GM10847 (cell line): Measurements from ENCODE around the gene DLX5.

Experiments
- POLR2A ChIP-seq: IDR thresholded peaks from 2 replicates; pipeline ENCODE4 v1.6.1; 2011; ENCODE audit not compliant: insufficient read length; ENCODE audit errors: extremely low read depth

Gene DLX5

DNA sequence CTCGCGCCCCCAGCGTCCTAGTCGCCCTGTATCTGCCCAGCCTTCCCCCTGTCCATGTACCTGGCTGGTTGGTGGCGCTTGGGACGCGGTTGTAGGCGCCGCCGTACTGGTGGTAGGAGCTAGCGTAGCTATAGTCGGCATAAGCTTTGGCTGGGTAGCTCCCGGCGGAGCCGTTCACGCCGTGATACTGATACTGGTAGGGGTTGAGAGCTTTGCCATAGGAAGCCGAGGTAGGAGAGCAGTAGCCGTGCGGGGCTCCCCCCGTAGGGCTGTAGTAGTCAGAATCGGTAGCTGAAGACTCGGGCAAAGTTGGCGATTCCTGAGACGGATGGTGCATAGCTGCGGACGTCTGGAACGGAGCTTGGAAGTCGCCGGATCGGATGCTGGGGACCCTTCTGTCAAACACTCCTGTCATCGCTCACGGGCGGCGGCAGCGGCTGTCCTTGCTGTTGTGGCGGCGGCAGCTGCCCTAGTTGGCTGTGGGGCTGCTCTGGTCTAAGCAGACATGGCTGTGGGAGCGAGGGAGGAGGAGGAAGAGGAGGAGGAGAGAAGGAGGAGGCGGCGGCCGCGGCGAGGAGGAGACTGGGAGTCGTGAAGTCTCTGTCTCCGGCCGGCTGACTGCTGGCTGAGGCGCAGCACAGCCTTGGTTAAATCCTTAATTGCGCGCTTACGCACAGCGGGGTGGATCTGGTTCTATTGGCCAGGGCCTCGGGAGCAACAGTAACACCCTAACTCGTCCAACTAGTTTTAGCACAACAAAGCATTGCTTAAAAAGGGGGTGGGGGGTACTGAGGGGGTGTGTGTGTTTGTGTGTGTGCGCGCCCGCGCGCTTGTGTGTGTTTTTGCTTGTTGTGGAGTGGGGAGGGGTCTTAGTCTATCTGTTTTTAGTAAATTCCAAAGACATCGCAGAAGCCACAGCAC, at the start of gene DLX5:
Gene DLX5 (minus strand): TSS at position 623 of the 921 bp plus-strand sequence. CDS start 208 bp downstream, at position 415.
- TF ChIP-seq POLR2A: no peak

DNA sequence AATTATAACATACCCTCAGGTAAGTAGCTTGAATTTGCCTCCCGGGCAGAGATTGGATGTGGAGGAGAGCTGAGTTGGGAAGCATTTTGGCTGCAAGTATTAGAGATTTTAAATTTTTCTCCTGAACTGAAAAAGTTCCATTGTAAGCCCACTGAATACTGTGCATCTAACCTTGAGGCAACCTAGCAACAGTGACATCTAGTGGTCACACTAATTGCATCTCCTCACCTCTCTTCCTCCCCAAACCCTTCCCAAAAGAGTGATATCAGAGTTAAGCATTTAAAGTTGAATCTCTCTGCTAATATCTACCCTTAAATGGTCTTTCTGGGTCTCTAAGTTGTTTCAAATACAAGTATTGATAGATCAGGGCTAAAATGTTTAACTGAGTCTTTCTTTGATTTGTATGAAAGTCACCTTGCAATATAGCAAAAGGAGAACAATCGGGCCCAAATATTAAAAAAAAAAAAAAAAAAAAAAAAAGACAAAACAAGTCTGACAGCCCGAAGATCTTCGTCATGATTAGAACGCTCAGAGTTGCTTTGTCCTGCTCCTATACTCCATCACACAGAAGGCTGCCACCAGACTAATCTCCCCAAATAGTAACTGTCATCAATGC, 40.4 kb upstream of the DLX5 start:
- no peak for TF ChIP-seq POLR2A

DNA sequence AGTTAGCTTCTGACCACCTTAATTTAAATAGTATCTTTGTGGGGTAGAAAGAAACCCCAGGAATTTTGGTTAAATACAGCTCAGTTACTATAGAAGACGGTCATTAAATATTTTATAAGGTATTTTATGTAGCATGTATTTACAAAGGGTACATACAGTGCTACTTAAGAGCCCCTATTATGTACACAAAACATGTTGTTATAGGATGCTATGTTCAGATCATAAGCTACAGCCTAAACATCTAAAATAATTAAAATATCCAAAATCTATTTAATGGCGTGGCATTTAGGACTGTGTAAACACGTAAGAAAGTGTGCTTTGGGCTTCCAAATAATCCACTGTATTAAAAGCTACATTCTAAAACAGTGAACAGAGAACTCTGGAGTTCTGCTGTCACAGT, 39.4 kb upstream of the DLX5 start:
- no peak for TF ChIP-seq POLR2A

DNA sequence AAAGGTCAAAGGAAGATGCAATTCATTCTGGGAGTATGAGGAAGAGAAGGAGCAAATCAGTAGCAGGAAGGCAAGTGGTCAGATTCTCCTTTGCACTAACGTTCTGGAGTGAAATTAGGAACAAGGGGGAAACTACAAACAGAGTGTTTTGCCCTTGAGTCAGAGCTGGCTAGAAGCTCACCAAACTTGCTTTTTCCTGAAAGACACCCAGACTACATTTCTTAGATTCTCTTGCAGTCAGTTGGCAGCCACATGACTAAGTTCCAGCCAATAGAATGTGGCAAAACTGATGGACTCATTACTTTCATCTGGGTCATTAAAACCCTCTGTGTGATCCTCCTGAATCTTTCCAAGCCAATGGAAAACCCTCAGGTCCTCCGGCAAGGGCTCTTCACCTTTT, 18.6 kb upstream of the DLX5 start:
- no peak for TF ChIP-seq POLR2A

DNA sequence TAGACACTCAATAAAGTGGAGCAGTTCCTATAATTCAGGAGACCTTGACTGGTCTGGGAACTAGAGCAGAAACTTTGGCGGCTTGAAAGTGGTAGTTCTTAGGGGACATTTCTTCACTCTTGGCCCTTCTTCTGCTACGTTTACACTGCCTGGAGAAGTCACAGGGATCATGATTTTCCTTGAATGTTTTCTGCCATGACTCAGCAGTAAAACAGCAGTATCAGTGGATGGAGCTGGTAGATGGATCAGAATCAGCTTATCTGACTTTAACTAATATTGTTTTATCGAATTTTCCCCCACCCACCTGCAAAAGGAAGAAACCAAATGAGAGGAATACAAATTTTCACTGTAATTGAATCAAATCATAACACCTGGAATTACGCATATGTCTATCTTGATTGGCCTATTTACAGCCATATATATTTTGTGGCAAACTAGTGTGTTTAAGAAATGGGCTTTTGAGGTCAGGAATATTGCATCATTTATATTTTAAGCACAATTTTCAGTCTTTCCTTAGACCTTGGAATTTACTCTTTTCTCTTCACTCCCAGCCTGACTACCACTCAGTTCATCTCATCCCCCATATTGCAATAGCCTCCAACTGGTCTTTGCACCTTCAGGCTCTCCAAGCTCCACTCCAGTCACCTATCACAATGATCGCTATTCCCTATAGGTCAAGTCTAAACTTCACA, 14.9 kb upstream of the DLX5 start:
- TF ChIP-seq POLR2A: no peak

DNA sequence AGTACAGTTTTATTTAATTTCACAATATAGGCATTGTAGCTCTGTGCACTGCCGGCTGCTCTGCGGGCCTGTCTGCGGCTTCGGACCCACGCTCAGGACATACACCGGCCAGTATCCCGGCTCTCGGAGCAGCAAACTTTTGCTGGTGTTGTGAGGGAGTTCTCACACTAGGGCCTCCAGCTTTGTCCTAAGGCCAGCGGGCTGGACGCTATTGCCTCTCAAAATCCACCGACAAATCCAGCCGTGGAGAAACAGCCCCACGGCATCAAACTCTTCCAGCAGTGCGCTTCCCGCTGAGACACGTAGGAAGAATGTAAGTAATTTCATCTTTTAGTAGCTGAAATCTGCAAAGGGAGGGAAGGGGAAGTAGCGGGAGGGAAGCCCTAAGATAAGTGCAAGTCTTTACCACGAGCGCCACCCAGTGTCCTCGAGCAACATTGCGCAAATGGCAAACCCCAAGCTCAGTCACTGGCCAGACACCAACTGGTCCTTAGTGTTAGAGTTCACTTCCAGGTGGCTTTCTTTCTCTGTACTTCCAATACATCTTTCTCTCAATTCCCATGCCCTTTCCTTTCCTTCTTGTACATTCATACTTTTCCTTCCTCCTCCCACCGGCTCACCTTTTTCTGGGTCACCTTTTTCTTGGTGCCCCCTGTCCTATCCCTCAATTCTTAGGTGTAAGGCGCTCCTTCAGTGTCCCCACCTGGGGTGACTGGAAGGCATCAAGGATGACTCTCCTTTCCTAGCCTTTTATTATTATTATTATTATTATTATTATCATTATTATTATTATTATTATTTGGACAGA, 3.0 kb upstream of the DLX5 start:
- no peak for TF ChIP-seq POLR2A

DNA sequence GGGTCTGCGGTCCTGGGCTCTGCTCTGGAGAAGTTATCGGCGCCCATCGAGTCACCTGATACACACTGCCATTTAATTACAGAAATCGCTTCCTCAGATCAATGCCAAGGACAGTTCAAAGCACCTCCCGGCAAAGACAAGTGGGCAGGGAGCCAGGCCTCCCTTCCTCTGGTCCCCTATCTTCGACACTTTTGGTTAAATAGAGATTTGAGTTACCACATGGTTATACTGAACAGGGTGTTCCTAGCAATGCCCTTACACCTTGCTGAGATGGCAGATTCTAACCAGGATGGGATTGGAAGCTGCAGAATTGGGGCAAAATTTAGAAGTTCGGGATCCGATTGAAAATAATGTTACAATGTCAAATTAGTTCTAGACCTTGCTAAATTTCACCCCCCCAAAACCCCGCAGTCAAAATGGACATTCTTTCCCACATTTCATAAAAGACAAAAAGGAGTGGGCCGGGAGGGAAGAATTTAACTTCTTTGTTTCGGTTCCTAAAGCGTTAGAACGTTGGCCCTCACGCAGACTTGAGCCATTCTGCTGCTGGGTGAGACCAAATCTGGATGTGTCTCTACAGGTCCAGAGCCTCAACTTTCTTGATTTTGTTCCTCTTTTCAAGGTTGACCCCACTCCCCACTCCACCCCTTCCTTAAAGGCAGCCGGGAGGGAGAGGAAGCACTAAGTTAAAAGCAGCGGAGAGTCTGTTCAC, 2.2 kb upstream of the DLX5 start:
- TF ChIP-seq POLR2A: no peak

DNA sequence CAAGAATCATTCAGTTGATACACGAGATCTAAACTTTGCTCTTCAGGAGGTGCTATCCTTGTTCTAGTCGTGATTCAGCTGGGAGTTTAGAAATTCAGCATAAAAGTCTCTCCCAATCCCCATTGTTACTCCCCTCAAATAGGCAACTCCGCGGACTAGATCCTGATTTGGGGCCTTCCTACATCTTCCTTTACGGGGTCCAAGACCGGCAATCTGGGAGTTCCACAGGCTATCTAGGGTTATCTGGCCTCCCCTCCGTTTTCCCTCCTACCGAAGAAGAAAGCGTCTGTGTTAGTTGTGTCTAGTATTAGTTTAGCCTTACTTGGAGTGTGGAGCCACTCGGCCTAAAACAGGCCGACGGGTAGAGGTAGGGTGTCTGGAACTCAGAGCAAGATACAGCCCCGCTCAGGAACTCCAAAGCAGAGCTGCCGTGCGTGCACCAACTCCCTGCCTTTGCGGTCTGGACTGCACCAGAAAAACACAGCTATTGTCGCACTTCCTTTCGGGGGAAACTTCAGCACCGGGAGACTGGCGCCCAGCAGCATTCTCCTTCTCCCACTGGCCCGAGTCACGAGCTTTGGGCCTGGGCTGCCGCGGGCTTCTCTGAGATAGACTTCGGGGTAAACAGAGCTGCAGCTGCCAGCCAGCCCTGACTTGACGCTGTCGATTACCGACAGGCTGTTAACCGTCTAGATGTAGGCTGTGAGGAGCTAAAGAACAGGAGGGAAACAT, 1.5 kb upstream of the DLX5 start:
- no peak for TF ChIP-seq POLR2A

DNA sequence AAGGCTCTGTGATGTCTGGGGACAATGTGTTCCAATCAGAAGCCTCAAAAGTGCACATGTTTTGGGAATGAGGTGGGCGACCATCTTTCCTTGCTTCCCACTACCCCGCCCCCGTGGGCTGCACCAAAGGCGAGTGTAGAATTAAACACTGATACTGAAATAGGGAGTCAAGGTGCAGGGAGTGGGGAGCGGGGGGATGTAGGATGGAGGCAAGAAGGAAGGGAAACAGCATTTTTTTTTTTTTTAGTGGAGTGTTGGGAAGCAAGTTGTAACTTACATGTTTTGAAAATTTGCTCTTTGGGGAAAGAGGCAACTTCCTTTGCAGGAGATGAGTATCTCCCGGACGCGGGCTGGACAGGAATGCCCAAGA, 484 bp upstream of the DLX5 start:
- TF ChIP-seq POLR2A: no peak

DNA sequence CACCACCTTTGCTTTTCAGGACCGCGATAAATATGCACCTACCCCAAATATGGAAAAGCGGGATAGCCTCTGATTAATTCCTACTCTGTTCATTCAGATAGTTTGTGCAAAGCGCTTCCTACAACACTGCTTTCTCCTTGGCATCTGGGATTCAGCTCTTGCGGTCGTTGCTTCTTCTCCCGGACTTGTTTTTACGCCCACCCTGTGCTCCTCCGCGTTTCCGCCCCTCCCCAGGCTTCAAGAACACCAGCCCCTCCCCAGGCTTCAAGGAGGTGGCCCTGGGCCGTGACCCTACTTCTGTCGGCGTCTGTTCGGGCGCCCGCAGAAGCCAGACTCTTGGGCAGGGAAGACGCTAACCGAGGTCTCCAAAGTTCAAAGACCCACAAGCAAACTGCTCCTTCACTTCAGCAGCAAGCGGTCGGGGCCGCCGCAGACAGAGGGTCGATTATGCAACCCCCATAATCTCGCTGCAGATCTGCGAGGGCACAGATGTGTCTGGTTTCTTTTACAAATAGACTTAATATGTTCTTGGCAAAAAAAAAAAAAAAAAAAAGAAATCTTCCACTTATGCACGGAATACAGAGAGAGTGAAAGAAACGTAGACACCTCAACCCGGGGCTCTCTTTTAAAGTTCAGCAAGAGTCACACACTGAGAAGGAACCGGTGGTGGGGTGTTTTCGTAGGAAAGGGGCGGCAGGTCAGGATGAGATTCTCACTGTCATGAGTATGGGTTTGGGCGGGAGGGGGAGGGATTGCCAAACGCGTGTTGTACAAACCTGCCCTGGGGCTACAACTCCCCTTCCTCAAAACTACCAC, 1.9 kb downstream of the DLX5 start:
- no peak for TF ChIP-seq POLR2A

DNA sequence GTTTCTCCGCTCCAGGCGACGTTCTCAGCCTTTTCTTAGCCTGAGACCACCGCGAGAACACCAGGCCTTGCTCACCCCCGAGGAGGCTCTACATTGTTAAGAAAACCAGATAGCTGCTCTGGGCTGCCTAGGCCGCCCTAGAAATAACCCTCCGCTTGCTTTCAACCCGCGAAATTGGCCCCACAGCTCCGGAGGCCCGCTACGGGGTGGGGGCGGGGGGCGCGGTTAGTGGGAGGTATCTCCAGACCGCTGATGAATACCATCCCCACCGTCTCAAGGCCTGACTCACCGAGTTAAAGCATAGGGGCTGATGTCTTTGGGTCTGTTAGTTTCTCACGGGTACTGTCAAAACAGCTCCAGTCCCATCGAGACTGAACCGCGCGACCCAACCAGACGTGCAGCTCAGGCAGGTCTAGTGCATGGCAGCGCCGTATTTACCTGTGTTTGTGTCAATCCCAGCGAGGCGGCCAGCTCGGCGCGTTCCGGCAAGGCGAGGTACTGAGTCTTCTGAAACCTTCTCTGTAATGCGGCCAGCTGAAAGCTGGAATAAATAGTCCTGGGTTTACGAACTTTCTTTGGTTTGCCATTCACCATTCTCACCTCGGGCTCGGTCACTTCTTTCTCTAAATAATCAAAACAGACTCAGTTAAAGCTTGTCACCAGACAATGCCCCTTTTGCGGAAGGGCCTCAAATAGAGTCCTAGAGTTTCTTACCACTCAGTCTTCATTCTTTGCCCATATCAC, 2.7 kb downstream of the DLX5 start:
- TF ChIP-seq POLR2A: no peak

DNA sequence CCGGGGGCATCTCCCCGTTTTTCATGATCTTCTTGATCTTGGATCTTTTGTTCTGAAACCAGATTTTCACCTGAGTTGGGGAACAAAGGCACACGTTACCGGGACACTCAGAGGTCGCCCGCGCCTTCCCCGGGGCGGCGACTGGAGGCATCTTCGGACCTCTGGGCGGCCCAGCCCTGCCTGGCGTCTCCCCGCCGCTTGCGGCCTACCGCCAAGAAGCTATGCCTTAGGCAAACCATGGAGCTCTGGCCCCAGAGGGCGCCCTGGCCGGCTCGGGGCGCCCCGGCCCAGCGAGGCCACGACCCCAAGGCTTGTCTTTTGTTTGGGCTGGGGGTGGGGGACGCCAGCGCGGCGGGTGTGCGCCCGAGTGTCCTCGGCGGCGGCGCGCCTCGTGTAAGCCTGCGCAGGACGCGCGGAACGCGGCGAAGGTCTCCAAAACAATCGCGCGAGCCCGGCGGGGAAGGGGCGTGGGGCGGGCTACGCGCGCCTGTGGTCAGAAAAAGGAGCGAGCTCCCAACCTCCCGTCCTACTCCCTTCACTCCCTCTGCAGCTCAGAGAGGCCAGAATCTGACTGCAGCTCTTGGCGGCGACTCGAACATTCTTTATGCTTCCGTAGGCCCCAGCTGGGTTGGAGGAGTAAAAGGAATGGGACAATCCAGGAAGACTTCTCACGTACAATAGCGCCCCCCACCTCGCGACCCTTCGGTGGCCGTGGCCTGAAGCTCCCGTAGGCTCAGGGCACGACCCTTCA, 3.5 kb downstream of the DLX5 start:
- no peak for TF ChIP-seq POLR2A
